Measurements from ENCODE around the gene FRK.

- TF ChIP-seq EP300 (IDR thresholded peaks at IDR 0.05; ENCODE audit: low read depth) (no peak), POLR2A (IDR thresholded peaks at IDR 0.05) (no peak), CTCF (IDR thresholded peaks at IDR 0.05) (no peak), POLR2AphosphoS5 (IDR thresholded peaks at IDR 0.05) (no peak)
These were observed 48.2 kb downstream of the FRK start for GRCh38 chr6:116012471-116012949.
